T47D (cell line): ENCODE data around the gene NXNL1.
A peak's percentile ranks its signal among the peaks of the same experiment; 100 is the strongest.
"Not testable (repeated sequence)": the region's sequence is repeated elsewhere in the genome, so short reads cannot be mapped to it uniquely, and the experiment has no call there.

Source experiments
- DNase-seq, 2 experiments: peaks; one replicate each; pipeline versions ENCODE4 v3.0.0 to v3.0.0-alpha.2; 2011 to 2012; ENCODE audit warnings: low read depth in 1 of 2, low spot score in 1 of 2
- JUND ChIP-seq: IDR thresholded peaks from 2 replicates; pipeline ENCODE4 v1.6.1; 2012; ENCODE audit warnings: low read depth
- in situ Hi-C: cut with HindIII; loops from 2 replicates; pipeline ENCODE4 v1.10.0; 2016; ENCODE audit warnings: low sequenced_read_pairs, low pct_unique_long_range_greater_than_20kb

The NXNL1 gene

GRCh38 chr19:17460372-17461230, at the start of gene NXNL1:
Gene NXNL1, minus strand, starts transcription at chr19:17460926. Its CDS starts 57 bp downstream, at chr19:17460869.
- in situ Hi-C loops, result no loop called here
- no peak for DNase-seq
- TF ChIP-seq JUND, result no peak

GRCh38 chr19:17508558-17508933, 47.8 kb upstream of the NXNL1 start:
- in situ Hi-C loops, result not testable (repeated sequence)

DNA sequence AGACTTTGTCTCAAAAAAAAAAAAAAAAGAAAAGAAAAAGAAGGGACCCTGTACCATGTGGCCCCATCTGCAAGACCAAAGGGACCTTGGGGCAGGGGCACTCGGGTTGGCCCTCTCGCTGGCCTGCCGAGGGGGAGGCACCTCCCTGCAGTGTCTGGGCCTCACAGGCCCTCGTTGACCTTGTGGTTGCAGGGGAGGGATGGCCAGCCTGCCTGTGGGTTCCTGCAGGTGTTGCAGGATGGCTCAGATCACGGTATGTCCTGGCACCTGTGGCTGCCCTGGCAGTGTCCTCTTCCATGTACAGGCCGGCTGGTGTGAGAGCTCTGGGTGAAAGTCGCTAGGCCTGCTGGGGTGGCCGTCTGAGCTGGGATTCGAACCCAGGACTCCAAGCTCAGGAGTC, 46.0 kb upstream of the NXNL1 start:
- TF ChIP-seq JUND, result no peak
- in situ Hi-C loops, result no loop called here
- DNase-seq, result no peak

More at GRCh38 chr19:17508558-17508933, 47.8 kb upstream of the NXNL1 start:
- DNase-seq, result not testable (repeated sequence)

- DNase-seq, result no peak
- TF ChIP-seq JUND, result no peak
- in situ Hi-C loops, result no loop called here
Observed at GRCh38 chr19:17505223-17505622, 44.5 kb upstream of the NXNL1 start.

- DNase-seq, result no peak
- in situ Hi-C loops, result no loop called here
- no peak for TF ChIP-seq JUND
Observed at GRCh38 chr19:17504456-17504855, 43.7 kb upstream of the NXNL1 start.

DNA sequence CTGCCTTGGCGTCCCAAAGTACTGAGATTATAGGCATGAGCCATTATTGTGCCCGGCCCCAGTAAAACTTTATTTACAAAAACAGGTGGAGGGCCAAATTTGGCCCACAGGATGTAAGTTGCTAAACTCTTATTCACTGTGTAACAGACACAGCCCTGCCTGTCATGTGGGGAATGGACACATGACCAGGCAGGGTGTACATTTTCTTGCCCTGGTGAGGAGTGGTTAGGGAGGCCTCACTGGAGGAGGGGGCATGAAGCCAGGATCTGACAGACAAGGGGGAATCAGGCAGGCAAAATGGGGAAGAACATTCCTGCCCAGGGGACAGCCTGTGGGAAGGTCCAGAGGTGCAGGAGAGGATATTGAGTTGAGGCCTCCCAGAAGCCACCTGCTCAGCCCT, 43.3 kb upstream of the NXNL1 start:
- TF ChIP-seq JUND, result no peak
- in situ Hi-C loops, result no loop called here
- DNase-seq, result no peak

GRCh38 chr19:17503240-17503639, 42.5 kb upstream of the NXNL1 start:
- in situ Hi-C loops, result no loop called here
- no peak for TF ChIP-seq JUND
- DNase-seq, result no peak

DNA sequence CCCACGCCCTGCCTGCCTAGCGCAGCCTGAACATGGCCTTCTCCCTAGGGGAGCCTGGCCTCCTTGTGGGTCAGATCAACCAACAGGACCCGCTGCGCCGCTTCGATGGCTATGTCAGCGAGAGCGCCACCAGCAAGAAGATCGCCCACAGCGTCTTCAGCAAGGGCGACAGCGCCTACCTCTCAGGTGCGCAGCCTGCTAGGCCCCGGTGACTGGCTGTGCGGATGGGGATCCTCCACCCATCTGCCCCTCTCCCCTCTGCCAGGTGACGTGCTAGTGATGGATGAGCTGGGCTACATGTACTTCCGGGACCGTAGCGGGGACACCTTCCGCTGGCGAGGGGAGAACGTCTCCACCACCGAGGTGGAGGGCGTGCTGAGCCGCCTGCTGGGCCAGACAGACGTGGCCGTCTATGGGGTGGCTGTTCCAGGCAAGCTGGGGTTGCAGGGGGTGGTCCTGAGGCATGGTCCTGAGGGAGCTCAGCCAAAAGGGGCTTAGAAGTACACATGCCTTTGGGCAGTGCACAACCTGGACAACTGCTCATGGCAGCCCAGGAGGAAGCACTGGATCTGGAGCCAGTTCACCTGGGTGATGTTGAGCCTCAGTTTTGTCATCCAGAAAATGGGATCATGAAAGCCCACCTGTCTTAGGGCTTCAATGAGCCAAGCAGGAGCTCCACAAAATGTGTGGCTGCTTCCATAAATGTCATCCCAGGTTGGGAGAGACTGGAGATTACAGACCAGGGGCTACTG, 39.9 kb upstream of the NXNL1 start:
- TF ChIP-seq JUND, result no peak
- in situ Hi-C loops, result no loop called here
- DNase-seq, result no peak

DNA sequence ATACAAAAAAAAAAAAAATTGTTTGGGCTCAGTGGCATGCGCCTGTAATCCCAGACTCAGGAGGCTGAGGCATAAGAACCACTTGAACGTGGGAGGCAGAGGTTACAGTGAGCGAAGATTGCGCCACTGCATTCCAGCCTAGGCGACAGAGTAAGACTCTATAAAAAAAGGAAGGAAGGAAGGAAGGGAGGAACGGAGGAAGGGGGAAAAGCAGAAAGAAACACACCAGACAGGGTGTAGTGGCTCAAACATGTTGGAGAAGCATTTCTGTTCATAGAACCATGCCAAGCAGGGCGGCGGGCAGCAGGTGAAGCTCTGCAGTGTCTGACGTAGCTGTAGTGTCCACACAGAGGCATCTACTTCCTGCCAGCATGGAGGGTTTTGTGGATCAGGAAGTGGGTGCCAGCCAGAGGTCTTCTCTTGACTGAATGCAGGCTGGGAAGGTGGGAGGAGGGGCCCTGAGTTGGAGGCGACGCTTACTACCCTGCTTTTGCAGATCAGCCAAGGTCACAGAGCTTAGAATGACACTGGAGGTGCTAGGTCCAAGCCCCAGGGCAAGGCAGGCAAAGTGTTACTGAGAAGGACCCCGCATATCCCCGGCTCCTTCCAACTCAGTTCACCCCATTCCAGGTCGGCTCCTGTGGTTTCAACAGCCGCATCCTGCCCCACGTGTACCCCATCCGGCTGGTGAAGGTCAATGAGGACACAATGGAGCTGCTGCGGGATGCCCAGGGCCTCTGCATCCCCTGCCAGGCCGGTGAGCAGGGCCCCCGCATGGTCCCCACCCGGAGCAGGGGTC, 39.1 kb upstream of the NXNL1 start:
- in situ Hi-C loops, result no loop called here
- TF ChIP-seq JUND, result no peak
- no peak for DNase-seq

GRCh38 chr19:17499025-17499424, 38.3 kb upstream of the NXNL1 start:
- DNase-seq, result peak in 1 of 2 experiments; percentile 25
- in situ Hi-C loops, result not testable (repeated sequence)

DNA sequence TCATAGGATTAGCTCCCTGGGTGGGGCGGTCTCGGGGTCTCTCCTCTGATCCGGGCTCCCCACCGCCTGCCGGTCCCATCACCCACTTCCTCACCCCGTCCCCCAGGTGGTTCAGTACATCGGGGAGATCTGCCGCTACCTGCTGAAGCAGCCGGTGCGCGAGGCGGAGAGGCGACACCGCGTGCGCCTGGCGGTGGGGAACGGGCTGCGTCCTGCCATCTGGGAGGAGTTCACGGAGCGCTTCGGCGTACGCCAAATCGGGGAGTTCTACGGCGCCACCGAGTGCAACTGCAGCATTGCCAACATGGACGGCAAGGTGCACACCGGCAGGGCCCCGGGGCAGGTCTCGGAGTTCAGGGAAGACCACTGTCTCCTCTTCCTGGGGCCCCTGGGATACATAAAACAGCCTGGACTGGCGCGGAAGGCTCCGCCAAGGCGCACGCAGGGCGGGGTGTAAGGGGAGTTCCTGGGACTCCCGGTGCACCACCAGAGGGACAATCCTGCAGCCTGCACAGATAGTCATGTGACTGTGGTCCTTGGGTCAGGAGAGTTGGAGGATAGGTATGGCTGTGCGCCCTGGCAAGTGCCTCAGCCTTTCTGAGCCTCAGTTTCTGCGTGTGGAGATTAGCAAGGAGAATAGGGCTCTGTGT, 36.5 kb upstream of the NXNL1 start:
- in situ Hi-C loops, result no loop called here
- DNase-seq, result no peak
- no peak for TF ChIP-seq JUND

DNA sequence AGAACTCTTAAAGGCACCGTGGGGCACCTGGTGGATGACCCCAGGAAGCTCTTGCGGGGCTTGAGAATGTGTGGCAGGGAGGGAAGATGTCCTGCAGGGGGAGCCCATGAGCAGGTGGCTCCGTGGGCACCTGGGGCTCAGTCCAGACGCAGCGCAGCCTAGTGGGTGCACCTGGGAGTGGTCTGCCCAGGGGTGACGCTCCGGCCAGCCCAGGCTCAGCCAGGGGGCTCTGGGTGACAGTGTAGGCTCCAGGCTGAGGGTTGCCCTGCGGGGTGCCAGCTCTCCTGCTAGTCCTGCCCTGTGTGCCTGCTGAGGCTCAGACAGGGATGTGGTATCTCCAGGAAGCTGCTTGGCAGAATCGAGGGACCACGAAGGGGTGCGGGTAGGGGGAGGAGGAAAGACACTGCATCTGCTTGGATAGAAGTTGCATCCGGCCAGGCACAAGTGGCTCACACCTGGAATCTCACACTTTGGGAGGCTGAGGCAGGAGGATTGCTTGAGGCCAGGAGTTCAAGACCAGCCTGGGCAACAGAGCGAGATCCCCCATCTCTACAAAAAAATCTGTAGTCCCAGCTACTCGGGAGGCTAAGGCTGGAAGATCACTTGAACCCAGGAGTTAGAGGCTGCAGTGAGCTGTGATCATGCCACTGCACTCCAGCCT, 35.7 kb upstream of the NXNL1 start:
- in situ Hi-C loops, result no loop called here
- DNase-seq, result peak; percentile 64 to 79
- no peak for TF ChIP-seq JUND
